H9 (cell line): Measurements from ENCODE around the gene CSRP1. TPM values are rescaled to one million over a fixed set of nuclear protein-coding genes. Genes with fewer than 3 reads are reported as not detected.
"Not testable (repeated sequence)": the region's sequence is repeated elsewhere in the genome, so short reads cannot be mapped to it uniquely, and the experiment has no call there.

ENCODE experiments used
- DNase-seq: peaks from one replicate; pipeline ENCODE4 v3.0.0-alpha.2; 2017
- H2AFZ ChIP-seq: one replicate; pipeline ENCODE4 v1.6.1; 2013; ENCODE audit warnings: mild to moderate bottlenecking, low read length, control low read depth, moderate library complexity
- H2AK5ac ChIP-seq: 2 replicates; pipeline ENCODE4 v1.6.1; 2013; ENCODE audit warnings: low read length, control low read depth, mixed read lengths; ENCODE audit not compliant: insufficient read length
- H2BK120ac ChIP-seq: one replicate; pipeline ENCODE4 v1.6.1; 2013; ENCODE audit warnings: low read depth, mild to moderate bottlenecking, low read length, control low read depth, inconsistent platforms; ENCODE audit not compliant: poor library complexity, severe bottlenecking
- H2BK12ac ChIP-seq: 2 replicates; pipeline ENCODE4 v1.6.1; 2013; ENCODE audit warnings: low read length, control low read depth, mixed read lengths, low read depth; ENCODE audit not compliant: insufficient read length
- H2BK15ac ChIP-seq: 2 replicates; pipeline ENCODE4 v1.6.1; 2013; ENCODE audit warnings: low read depth, low read length, control low read depth
- H2BK20ac ChIP-seq: one replicate; pipeline ENCODE4 v1.6.1; 2013; ENCODE audit warnings: low read depth, mild to moderate bottlenecking, low read length, control low read depth, inconsistent platforms; ENCODE audit not compliant: poor library complexity, severe bottlenecking
- H2BK5ac ChIP-seq: 2 replicates; pipeline ENCODE4 v1.6.1; 2013; ENCODE audit warnings: low read length, control low read depth, mixed read lengths; ENCODE audit not compliant: insufficient read length
- H3K14ac ChIP-seq: 2 replicates; pipeline ENCODE4 v1.6.1; 2013; ENCODE audit warnings: low read length, control low read depth; ENCODE audit not compliant: insufficient read depth
- H3K18ac ChIP-seq: 2 replicates; pipeline ENCODE4 v1.6.1; 2013; ENCODE audit warnings: low read depth, mild to moderate bottlenecking, mixed read lengths, low read length, control low read depth; ENCODE audit not compliant: insufficient read length
- H3K23ac ChIP-seq: 2 replicates; pipeline ENCODE4 v1.6.1; 2013; ENCODE audit warnings: low read length, control low read depth, mixed read lengths, low read depth; ENCODE audit not compliant: insufficient read length
- H3K23me2 ChIP-seq: 2 replicates; pipeline ENCODE4 v1.6.1; 2013; ENCODE audit warnings: low read depth, mild to moderate bottlenecking, mixed read lengths, low read length, control low read depth; ENCODE audit not compliant: insufficient read length, poor library complexity, severe bottlenecking
- H3K27ac ChIP-seq: 2 replicates; pipeline ENCODE4 v1.5.1; 2013; ENCODE audit warnings: low read length, control low read depth, mixed read lengths, low read depth; ENCODE audit not compliant: insufficient read length
- H3K27me3 ChIP-seq: 2 replicates; pipeline ENCODE4 v1.6.1; 2013; ENCODE audit warnings: low read length, control low read depth, inconsistent platforms; ENCODE audit not compliant: insufficient read depth
- H3K4ac ChIP-seq: 2 replicates; pipeline ENCODE4 v1.6.1; 2013; ENCODE audit warnings: low read depth, mild to moderate bottlenecking, control low read depth, inconsistent platforms, low read length, moderate library complexity
- H3K4me1 ChIP-seq: 2 replicates; pipeline ENCODE4 v1.6.1; 2013; ENCODE audit warnings: low read length, control low read depth, inconsistent platforms; ENCODE audit not compliant: insufficient read depth
- H3K4me2 ChIP-seq: 2 replicates; pipeline ENCODE4 v1.6.1; 2013; ENCODE audit warnings: low read length, control low read depth, mixed read lengths; ENCODE audit not compliant: insufficient read length, insufficient read depth
- H3K56ac ChIP-seq: 2 replicates; pipeline ENCODE4 v1.6.1; 2013; ENCODE audit warnings: low read depth, mild to moderate bottlenecking, mixed read lengths, low read length, control low read depth; ENCODE audit not compliant: insufficient read length
- H3K79me1 ChIP-seq: 2 replicates; pipeline ENCODE4 v1.6.1; 2013; ENCODE audit warnings: low read depth, mild to moderate bottlenecking, moderate library complexity, low read length, control low read depth, inconsistent platforms; ENCODE audit not compliant: insufficient read depth, poor library complexity, severe bottlenecking
- H3K79me2 ChIP-seq: 2 replicates; pipeline ENCODE4 v1.6.1; 2013; ENCODE audit warnings: low read length, control low read depth, inconsistent platforms; ENCODE audit not compliant: insufficient read depth
- H3K9ac ChIP-seq: 2 replicates; pipeline ENCODE4 v1.6.1; 2013; ENCODE audit warnings: low read length, control low read depth, mixed read lengths; ENCODE audit not compliant: insufficient read length; ENCODE audit errors: extremely low read depth
- H3K9me3 ChIP-seq: one replicate; pipeline ENCODE4 v1.6.1; 2013; ENCODE audit warnings: low read depth, low read length, inconsistent platforms; ENCODE audit not compliant: control insufficient read depth
- H3T11ph ChIP-seq: one replicate; pipeline ENCODE4 v1.6.1; 2013; ENCODE audit warnings: mild to moderate bottlenecking, low read length, control low read depth, inconsistent platforms
- H4K20me1 ChIP-seq: one replicate; pipeline ENCODE4 v1.6.1; 2013; ENCODE audit not compliant: control insufficient read depth, insufficient read length, insufficient read depth
- H4K5ac ChIP-seq: 2 replicates; pipeline ENCODE4 v1.6.1; 2013; ENCODE audit warnings: low read depth, mild to moderate bottlenecking, mixed read lengths, low read length, control low read depth; ENCODE audit not compliant: insufficient read length
- H4K8ac ChIP-seq: replicated peaks from 2 replicates; pipeline ENCODE4 v1.6.1; 2013; ENCODE audit warnings: low read length, control low read depth, mixed read lengths, low read depth; ENCODE audit not compliant: insufficient read length
- H4K91ac ChIP-seq: 2 replicates; pipeline ENCODE4 v1.6.1; 2013; ENCODE audit warnings: low read depth, mild to moderate bottlenecking, moderate library complexity, mixed read lengths, low read length, control low read depth; ENCODE audit not compliant: insufficient read length
- H3K27ac Mint-ChIP-seq, 3 experiments: 2 replicates in 2 of 3; 3 replicates in 1 of 3; pipeline ENCODE4 v1.8.0; 2020 to 2021; ENCODE audit warnings: mixed read lengths in 3 of 3, mild to moderate bottlenecking in 1 of 3, moderate library complexity in 1 of 3
- H3K27me3 Mint-ChIP-seq: 2 replicates; pipeline ENCODE4 v1.8.0; 2021; ENCODE audit warnings: low read depth, mild to moderate bottlenecking, moderate library complexity, mixed read lengths
- H3K36me3 Mint-ChIP-seq, 3 experiments: 2 replicates in 2 of 3; 3 replicates in 1 of 3; pipeline ENCODE4 v1.8.0; 2020 to 2021; ENCODE audit warnings: low read depth in 3 of 3, mixed read lengths in 3 of 3; ENCODE audit not compliant: insufficient read depth in 1 of 3
- H3K4me1 Mint-ChIP-seq, 2 experiments: 2 replicates each; pipeline ENCODE4 v1.8.0; 2020; ENCODE audit warnings: mixed read lengths in 2 of 2
- H3K4me3 Mint-ChIP-seq, 2 experiments: 2 replicates in 1 of 2; 3 replicates in 1 of 2; pipeline ENCODE4 v1.8.0; 2020 to 2021; ENCODE audit warnings: mild to moderate bottlenecking in 2 of 2, mixed read lengths in 2 of 2, moderate library complexity in 1 of 2
- H3K9me3 Mint-ChIP-seq, 2 experiments: 2 replicates in 1 of 2; 3 replicates in 1 of 2; pipeline ENCODE4 v1.8.0; 2020; ENCODE audit warnings: mild to moderate bottlenecking in 2 of 2, mixed read lengths in 2 of 2, moderate library complexity in 1 of 2
- CTCF ChIP-seq: fragments of 200-600 bp; sonication (generic); conservative IDR thresholded peaks from 3 replicates; pipeline ENCODE4 v1.8.0; 2021; ENCODE audit warnings: antibody characterized with exemption, mild to moderate bottlenecking
- WGBS: extraction: QIAGEN DNeasy Blood & Tissue Kit; methylation state at CpG from one replicate; pipeline ENCODE4 v1.1.7; 2013; ENCODE audit warnings: missing lambda C conversion rate, low lambda C conversion rate, mixed read lengths; ENCODE audit not compliant: insufficient read length; ENCODE audit errors: extremely low coverage; 5-methylcytosine and 5-hydroxymethylcytosine counted together
- total RNA-seq: library from RNA; stranded (reverse); gene quantifications from 2 replicates; pipeline ENCODE4 v1.2.1, GENCODE V29; 2021

Gene CSRP1
- total RNA-seq, 1 experiment from 2014 or later = 0.44 TPM

GRCh38 chr1:201520046-201520575 lies 13.2 kb upstream of the CSRP1 start:
- not testable (repeated sequence) for H2BK20ac ChIP-seq, H3K27me3 ChIP-seq, H3K4me3 Mint-ChIP-seq, H3K23me2 ChIP-seq, H3K23ac ChIP-seq, H3K14ac ChIP-seq, H3K4ac ChIP-seq, H3T11ph ChIP-seq, H3K27ac ChIP-seq, H3K79me2 ChIP-seq, H4K5ac ChIP-seq, H3K36me3 Mint-ChIP-seq, H2AK5ac ChIP-seq, H3K4me1 ChIP-seq, H2BK15ac ChIP-seq, H3K9ac ChIP-seq, DNase-seq, H3K27me3 Mint-ChIP-seq, H2BK120ac ChIP-seq, H3K9me3 ChIP-seq, H3K4me2 ChIP-seq, H2AFZ ChIP-seq, H2BK5ac ChIP-seq, H3K18ac ChIP-seq, H4K8ac ChIP-seq, H2BK12ac ChIP-seq, H4K91ac ChIP-seq, H3K56ac ChIP-seq, H3K9me3 Mint-ChIP-seq, H3K79me1 ChIP-seq, H4K20me1 ChIP-seq
- WGBS = no CpG with 5 or more reads among the region's 14 CpGs
- peak overlapping the region in 1 of 3 experiments; percentile 35; a peak in 1 of 7 replicates for H3K27ac Mint-ChIP-seq
- 0 out of 3 replicates have a peak, but pooled peaks have one; percentile 10 for TF ChIP-seq CTCF
- H3K4me1 Mint-ChIP-seq = peaks cover 9 to 13% of the 10 kb centered on the region in 2 experiments
